Osteocyte (in vitro differentiated cells): ENCODE results near the gene CDK5RAP2. TPM values are rescaled to one million over a fixed set of nuclear protein-coding genes. Genes with fewer than 3 reads are reported as not detected.
"Not testable (repeated sequence)": the region's sequence is repeated elsewhere in the genome, so short reads cannot be mapped to it uniquely, and the experiment has no call there.

Experiments
- DNase-seq: peaks from one replicate; pipeline ENCODE4 v3.0.0; 2021; ENCODE audit warnings: mixed read lengths; ENCODE audit not compliant: unreplicated experiment; ENCODE audit errors: extremely low spot score
- H3K27ac Mint-ChIP-seq: one replicate; pipeline ENCODE4 v1.8.0; 2021; ENCODE audit warnings: mild to moderate bottlenecking, mixed read lengths; ENCODE audit not compliant: unreplicated experiment
- H3K27me3 Mint-ChIP-seq: one replicate; pipeline ENCODE4 v1.8.0; 2021; ENCODE audit warnings: mixed read lengths; ENCODE audit not compliant: unreplicated experiment
- H3K36me3 Mint-ChIP-seq: one replicate; pipeline ENCODE4 v1.8.0; 2021; ENCODE audit warnings: mixed read lengths; ENCODE audit not compliant: unreplicated experiment
- H3K4me1 Mint-ChIP-seq: one replicate; pipeline ENCODE4 v1.8.0; 2021; ENCODE audit warnings: mixed read lengths; ENCODE audit not compliant: unreplicated experiment
- H3K4me3 Mint-ChIP-seq: one replicate; pipeline ENCODE4 v1.8.0; 2021; ENCODE audit warnings: mild to moderate bottlenecking, moderate library complexity, mixed read lengths; ENCODE audit not compliant: unreplicated experiment
- H3K9me3 Mint-ChIP-seq: one replicate; pipeline ENCODE4 v1.8.0; 2021; ENCODE audit warnings: mixed read lengths; ENCODE audit not compliant: unreplicated experiment
- CTCF ChIP-seq: fragments of 200-600 bp; sonication (generic); IDR thresholded peaks from 2 replicates; pipeline ENCODE4 v1.5.0; 2021; ENCODE audit warnings: antibody characterized with exemption, mild to moderate bottlenecking, moderate library complexity
- long read RNA-seq: library from polyadenylated mRNA; unstranded; transcript quantifications from one replicate; pipeline ENCODE4 v2.0.0, GENCODE V29; 2021
- total RNA-seq: library from RNA; stranded (reverse); gene quantifications from 2 replicates; pipeline ENCODE4 v1.2.1, GENCODE V29; 2021

The CDK5RAP2 gene
- total RNA-seq, result 42.0 and 48.7 TPM in 2 replicates
- long read RNA-seq, partial matches to known transcripts, result 19 of 36 reads
- long read RNA-seq, other reads (novel, unspliced or antisense), result 14 of 36 reads

- Mint-ChIP-seq H3K27me3 (no peaks in the 10 kb centered on the region), H3K4me3 (peak within 1 kb of the TSS; percentile 94), H3K27ac (peak within 1 kb of the TSS; percentile 91), H3K9me3 (no peaks in the 10 kb centered on the region), H3K4me1 (peaks cover 20% of the 10 kb centered on the region), H3K36me3 (no peaks in the 10 kb centered on the region)
- TF ChIP-seq CTCF, result no peak
- DNase-seq, result peak; percentile 98
Measured at GRCh38 chr9:120580051-120580896, at the start of gene CDK5RAP2. TSS of gene CDK5RAP2 (minus strand) at chr9:120580167. CDS start at chr9:120579978, 189 bp downstream.

GRCh38 chr9:120628925-120629497 is 49.0 kb upstream of the CDK5RAP2 start:
- not testable (repeated sequence) for H3K27me3 Mint-ChIP-seq, DNase-seq, H3K36me3 Mint-ChIP-seq, H3K4me3 Mint-ChIP-seq, H3K27ac Mint-ChIP-seq, H3K9me3 Mint-ChIP-seq
- peaks cover 21% of the 10 kb centered on the region for H3K4me1 Mint-ChIP-seq

- TF ChIP-seq CTCF, result no peak
- H3K27me3 Mint-ChIP-seq, result no peaks in the 10 kb centered on the region
- no peaks in the 10 kb centered on the region for H3K9me3 Mint-ChIP-seq
- H3K36me3 Mint-ChIP-seq, result peaks cover 2% of the 10 kb centered on the region
- peaks cover 21% of the 10 kb centered on the region for H3K4me1 Mint-ChIP-seq
- no peak overlapping the region for H3K27ac Mint-ChIP-seq
- no peak overlapping the region for H3K4me3 Mint-ChIP-seq
- no peak for DNase-seq
Measured at GRCh38 chr9:120628207-120628924, 48.4 kb upstream of the CDK5RAP2 start.

- DNase-seq, result no peak
- Mint-ChIP-seq H3K27me3 (no peaks in the 10 kb centered on the region), H3K4me1 (peaks cover 21% of the 10 kb centered on the region), H3K9me3 (no peaks in the 10 kb centered on the region), H3K36me3 (peaks cover 2% of the 10 kb centered on the region), H3K4me3 (no peak overlapping the region), H3K27ac (no peak overlapping the region)
- TF ChIP-seq CTCF, result no peak
Measured at GRCh38 chr9:120627073-120627472, 47.1 kb upstream of the CDK5RAP2 start.

GRCh38 chr9:120626512-120626911 is 46.5 kb upstream of the CDK5RAP2 start:
- peaks cover 6% of the 10 kb centered on the region for H3K36me3 Mint-ChIP-seq
- H3K27ac Mint-ChIP-seq, result no peak overlapping the region
- no peak for TF ChIP-seq CTCF

More at GRCh38 chr9:120626512-120626911, 46.5 kb upstream of the CDK5RAP2 start:
- Mint-ChIP-seq H3K27me3 (no peaks in the 10 kb centered on the region), H3K9me3 (no peaks in the 10 kb centered on the region), H3K4me1 (peaks cover 21% of the 10 kb centered on the region), H3K4me3 (no peak overlapping the region)
- no peak for DNase-seq
